ENCODE measurements around the gene SLC35G2.
"Not testable (repeated sequence)": the region's sequence is repeated elsewhere in the genome, so short reads cannot be mapped to it uniquely, and the experiment has no call there.

Gene SLC35G2

DNA sequence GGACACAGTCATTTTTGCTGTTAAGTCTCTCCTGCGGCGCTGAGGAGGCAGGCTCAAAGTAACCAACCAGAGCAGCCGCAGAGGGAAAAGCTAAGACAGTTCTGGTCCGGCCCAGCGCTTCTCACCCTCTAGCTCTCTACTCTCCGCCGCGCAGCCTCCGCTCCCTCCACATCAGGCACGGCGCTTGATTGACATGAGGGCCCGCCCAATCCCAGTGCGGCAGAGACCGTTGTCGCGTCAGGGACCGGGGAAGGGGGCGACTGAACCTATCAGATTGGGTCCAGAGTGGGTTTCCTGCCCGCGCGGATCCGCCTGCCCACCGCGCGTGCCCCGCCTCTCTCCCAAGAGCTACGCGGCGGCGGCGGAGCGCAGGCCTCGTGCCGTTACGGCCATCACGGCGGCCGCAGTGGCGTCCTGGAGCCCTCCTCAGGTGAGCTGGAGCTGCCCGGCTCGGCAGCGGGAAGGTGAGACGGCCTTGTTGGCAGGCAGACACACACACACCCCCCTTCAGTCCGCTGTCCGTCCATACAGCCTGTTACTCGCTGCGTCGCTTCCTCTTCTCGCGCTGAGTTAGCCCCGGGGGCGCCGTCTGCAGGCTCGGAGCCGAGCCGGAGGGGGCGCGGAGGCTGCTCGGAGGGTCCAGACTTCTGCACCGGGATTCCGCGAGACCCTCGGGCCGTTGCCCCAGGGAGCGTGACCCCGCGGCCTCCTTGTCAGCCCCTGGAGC is 43.1 kb downstream of the SLC35G2 start, which contains the start of gene NCK1:
Gene NCK1, plus strand, starts transcription at position 319 of the 727 bp plus-strand sequence. CDS start 65,794 bp downstream, outside the sequence.
- Histone ChIP-seq H3K9me3 (ENCODE audit: low read length) (no peaks in the 10 kb centered on the region), H3K27me3 (ENCODE audit: control insufficient read depth in 1 of 2, insufficient read depth in 2 of 2, low read length in 2 of 2) (no peaks in the 10 kb centered on the region), H3K4me1 (ENCODE audit: insufficient read depth, low read length) (peaks cover 20% of the 10 kb centered on the region), H3K4me3 (ENCODE audit: low read depth in 1 of 2, low read length in 2 of 2) (peak within 1 kb of the TSS; percentile 89 to 95), H3K36me3 (ENCODE audit: insufficient read depth, low read length) (no peaks in the 10 kb centered on the region), H3K27ac (ENCODE audit: low read depth, low read length) (peak within 1 kb of the TSS; percentile 90), H3K9ac (ENCODE audit: low read length) (peak within 1 kb of the TSS; percentile 58)

DNA sequence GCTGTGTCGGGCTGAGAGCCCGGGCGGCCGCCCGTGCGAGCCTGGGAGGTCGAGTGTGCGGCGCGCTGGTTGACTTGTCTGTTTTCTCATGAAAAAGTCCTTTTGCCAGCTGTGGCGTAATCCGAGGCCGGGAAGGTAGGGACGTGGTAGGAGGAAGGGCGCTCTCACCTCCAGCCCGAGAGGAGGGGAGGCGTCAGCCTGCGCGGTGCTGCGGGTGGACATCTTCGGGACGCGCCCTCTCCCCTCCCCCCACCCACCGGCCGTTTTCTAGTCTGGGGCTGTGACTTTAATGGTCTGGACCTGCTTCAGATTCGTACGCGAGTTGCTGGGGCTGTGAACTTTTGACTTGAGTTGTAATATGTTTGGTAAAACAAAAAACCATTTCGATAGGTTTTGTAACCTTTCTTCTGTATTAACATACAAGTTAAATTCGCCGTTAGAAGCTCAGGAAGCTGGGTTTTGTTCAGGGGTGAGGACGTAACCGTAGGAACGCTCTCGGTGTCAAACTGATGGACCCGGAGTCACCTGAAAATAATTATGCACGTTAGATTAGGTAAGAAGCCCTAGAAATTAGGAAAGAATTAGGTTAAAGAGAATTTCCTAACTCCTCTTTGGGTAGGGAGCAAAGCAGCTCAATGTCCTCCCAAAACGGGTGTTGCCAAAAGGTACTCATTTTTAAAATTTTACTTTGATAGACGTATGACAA is 43.8 kb downstream of the SLC35G2 start:
- peak overlapping the region; percentile 89 to 95 for H3K4me3 ChIP-seq (ENCODE audit: low read depth in 1 of 2, low read length in 2 of 2)
- H3K27me3 ChIP-seq (ENCODE audit: control insufficient read depth in 1 of 2, insufficient read depth in 2 of 2, low read length in 2 of 2) = no peaks in the 10 kb centered on the region
- H3K27ac ChIP-seq (ENCODE audit: low read depth, low read length) = peak overlapping the region; percentile 90
- H3K4me1 ChIP-seq (ENCODE audit: insufficient read depth, low read length) = peaks cover 20% of the 10 kb centered on the region
- H3K36me3 ChIP-seq (ENCODE audit: insufficient read depth, low read length) = no peaks in the 10 kb centered on the region
- H3K9me3 ChIP-seq (ENCODE audit: low read length) = no peaks in the 10 kb centered on the region
- peak overlapping the region; percentile 56 for H3K9ac ChIP-seq (ENCODE audit: low read length)

DNA sequence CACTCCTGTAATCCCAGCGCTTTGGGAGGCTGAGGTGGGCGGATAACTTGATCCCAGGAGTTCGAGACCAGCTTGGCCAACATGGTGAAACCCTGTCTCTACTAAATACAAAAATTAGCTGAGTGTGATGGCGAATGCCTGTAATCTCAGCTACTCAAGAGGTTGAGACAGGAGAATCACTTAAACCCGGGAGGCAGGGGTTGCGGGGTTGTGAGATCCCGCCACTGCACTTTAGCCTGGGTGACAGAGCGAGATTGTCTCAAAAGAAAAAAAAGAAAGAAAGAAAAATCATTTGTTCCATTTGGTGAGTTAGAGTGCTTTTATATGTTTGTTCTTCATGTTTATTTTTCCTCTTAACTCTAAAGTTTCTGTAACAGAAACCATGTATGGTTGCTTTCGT is 50.4 kb downstream of the SLC35G2 start:
- no peak overlapping the region for H3K9ac ChIP-seq (ENCODE audit: low read length)
- no peak overlapping the region for H3K4me3 ChIP-seq (ENCODE audit: low read depth in 1 of 2, low read length in 2 of 2)
- no peaks in the 10 kb centered on the region for H3K9me3 ChIP-seq (ENCODE audit: low read length)
- no peak overlapping the region for H3K27ac ChIP-seq (ENCODE audit: low read depth, low read length)
- no peaks in the 10 kb centered on the region for H3K36me3 ChIP-seq (ENCODE audit: insufficient read depth, low read length)
- H3K27me3 ChIP-seq (ENCODE audit: control insufficient read depth in 1 of 2, insufficient read depth in 2 of 2, low read length in 2 of 2) = no peaks in the 10 kb centered on the region
- H3K4me1 ChIP-seq (ENCODE audit: insufficient read depth, low read length) = no peaks in the 10 kb centered on the region

DNA sequence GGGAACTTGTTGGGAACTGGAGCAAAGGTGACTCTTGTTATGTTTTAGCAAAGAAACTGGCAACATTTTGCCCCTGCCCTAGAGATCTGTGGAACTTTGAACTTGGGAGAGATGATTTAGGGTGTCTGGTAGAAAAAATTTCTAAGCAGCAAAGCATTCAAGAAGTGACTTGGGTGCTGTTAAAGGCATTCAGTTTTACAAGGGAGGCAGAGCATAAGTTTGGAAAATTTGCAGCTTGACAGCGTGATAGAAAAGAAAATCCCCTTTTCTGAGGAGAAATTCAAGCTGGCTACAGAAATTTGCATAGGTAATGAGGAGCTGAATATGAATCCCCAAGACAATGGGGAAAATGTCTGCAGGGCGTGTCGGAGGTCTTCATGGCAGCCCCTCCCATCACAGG is 53.3 kb downstream of the SLC35G2 start:
- H3K9ac ChIP-seq (ENCODE audit: low read length); H3K9me3 ChIP-seq (ENCODE audit: low read length); H3K36me3 ChIP-seq (ENCODE audit: insufficient read depth, low read length); H3K27me3 ChIP-seq (ENCODE audit: control insufficient read depth in 1 of 2, insufficient read depth in 2 of 2, low read length in 2 of 2); H3K27ac ChIP-seq (ENCODE audit: low read depth, low read length); H3K4me3 ChIP-seq (ENCODE audit: low read depth in 1 of 2, low read length in 2 of 2); H3K4me1 ChIP-seq (ENCODE audit: insufficient read depth, low read length): not testable (repeated sequence)

DNA sequence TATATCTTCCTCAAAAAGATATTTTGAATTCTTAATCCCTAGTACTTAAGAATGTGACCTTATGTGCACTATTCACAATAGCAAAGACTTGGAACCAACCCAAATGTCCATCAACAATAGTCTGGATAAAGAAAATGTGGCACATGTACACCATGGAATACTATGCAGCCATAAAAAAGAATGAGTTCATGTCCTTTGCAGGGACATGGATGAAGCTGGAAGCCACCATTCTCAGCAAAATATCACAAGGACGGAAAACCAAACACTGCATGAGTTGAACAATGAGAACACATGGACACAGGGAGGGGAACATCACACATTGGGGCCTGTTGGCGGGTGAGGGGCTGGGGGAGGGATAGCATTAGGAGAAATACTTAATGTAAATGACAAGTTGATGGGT is 60.6 kb downstream of the SLC35G2 start:
- not testable (repeated sequence) for H3K4me3 ChIP-seq (ENCODE audit: low read depth in 1 of 2, low read length in 2 of 2); H3K9ac ChIP-seq (ENCODE audit: low read length); H3K27me3 ChIP-seq (ENCODE audit: control insufficient read depth in 1 of 2, insufficient read depth in 2 of 2, low read length in 2 of 2); H3K36me3 ChIP-seq (ENCODE audit: insufficient read depth, low read length); H3K27ac ChIP-seq (ENCODE audit: low read depth, low read length); H3K9me3 ChIP-seq (ENCODE audit: low read length)
- H3K4me1 ChIP-seq (ENCODE audit: insufficient read depth, low read length) = peaks cover 13% of the 10 kb centered on the region

DNA sequence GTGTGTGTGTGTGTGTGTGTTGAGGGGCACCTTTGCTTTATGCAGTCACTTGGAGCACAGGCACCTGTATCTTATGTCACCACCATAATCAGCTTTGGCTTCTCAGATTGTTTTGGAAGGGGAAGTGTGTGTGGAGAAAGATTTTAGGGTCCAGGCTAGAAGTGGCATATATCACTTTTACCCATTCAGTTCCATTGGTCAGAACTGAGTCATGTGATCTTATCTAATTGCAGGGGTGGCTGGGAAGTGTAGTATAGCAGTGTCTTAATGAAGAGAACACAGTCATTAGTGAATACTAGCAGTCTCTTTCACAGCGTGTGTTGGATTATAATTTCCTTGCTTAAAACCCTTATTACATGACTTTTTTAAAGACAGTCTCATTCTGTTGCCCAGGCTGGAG is 63.6 kb downstream of the SLC35G2 start:
- H3K9me3 ChIP-seq (ENCODE audit: low read length) = no peaks in the 10 kb centered on the region

DNA sequence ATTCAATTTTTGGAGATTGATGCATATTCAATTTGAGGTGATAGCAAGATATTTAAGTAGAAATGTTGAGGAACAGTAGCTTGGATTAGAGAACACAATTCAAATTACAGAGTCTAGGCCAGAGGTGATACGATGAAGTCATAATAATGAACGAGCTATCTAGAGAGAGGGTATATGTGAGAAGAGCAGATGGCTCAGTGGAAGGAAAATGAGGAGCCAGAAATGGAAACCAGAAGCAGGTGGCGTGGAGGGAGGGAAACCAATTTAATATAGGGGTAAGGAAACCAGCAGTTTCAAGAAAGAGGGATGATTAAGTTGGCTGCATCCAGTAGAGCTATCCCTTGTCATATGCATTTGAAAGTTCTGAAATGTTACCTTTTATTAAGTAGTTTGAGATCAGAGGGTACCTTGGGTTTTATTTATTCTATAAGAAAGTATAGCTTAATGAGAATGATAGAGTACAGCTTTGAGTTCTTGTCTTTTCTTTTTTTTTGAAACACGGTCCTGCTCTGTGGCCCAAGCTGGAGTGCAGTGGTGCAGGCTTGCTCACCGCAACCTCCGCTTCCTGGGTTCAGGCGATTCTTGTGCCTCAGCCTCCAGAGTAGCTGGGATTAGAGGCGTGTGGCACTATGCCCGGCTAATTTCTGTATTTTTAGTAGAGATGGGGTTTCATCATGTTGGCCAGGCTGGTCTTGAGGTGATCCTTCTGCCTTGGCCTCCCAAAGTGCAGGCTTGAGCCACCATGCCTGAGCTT is 65.2 kb downstream of the SLC35G2 start:
- Histone ChIP-seq H3K36me3 (ENCODE audit: insufficient read depth, low read length) (no peaks in the 10 kb centered on the region), H3K9me3 (ENCODE audit: low read length) (no peaks in the 10 kb centered on the region), H3K27me3 (ENCODE audit: control insufficient read depth in 1 of 2, insufficient read depth in 2 of 2, low read length in 2 of 2) (no peaks in the 10 kb centered on the region), H3K9ac (ENCODE audit: low read length) (no peak overlapping the region), H3K4me3 (ENCODE audit: low read depth in 1 of 2, low read length in 2 of 2) (no peak overlapping the region), H3K4me1 (ENCODE audit: insufficient read depth, low read length) (peaks cover 22% of the 10 kb centered on the region), H3K27ac (ENCODE audit: low read depth, low read length) (no peak overlapping the region)

More for the DNA sequence above, 63.6 kb downstream of the SLC35G2 start:
- no peaks in the 10 kb centered on the region for H3K27me3 ChIP-seq (ENCODE audit: control insufficient read depth in 1 of 2, insufficient read depth in 2 of 2, low read length in 2 of 2)
- no peaks in the 10 kb centered on the region for H3K36me3 ChIP-seq (ENCODE audit: insufficient read depth, low read length)
- peaks cover 22% of the 10 kb centered on the region for H3K4me1 ChIP-seq (ENCODE audit: insufficient read depth, low read length)
- H3K4me3 ChIP-seq (ENCODE audit: low read depth in 1 of 2, low read length in 2 of 2) = no peak overlapping the region
- no peak overlapping the region for H3K27ac ChIP-seq (ENCODE audit: low read depth, low read length)
- H3K9ac ChIP-seq (ENCODE audit: low read length) = no peak overlapping the region

DNA sequence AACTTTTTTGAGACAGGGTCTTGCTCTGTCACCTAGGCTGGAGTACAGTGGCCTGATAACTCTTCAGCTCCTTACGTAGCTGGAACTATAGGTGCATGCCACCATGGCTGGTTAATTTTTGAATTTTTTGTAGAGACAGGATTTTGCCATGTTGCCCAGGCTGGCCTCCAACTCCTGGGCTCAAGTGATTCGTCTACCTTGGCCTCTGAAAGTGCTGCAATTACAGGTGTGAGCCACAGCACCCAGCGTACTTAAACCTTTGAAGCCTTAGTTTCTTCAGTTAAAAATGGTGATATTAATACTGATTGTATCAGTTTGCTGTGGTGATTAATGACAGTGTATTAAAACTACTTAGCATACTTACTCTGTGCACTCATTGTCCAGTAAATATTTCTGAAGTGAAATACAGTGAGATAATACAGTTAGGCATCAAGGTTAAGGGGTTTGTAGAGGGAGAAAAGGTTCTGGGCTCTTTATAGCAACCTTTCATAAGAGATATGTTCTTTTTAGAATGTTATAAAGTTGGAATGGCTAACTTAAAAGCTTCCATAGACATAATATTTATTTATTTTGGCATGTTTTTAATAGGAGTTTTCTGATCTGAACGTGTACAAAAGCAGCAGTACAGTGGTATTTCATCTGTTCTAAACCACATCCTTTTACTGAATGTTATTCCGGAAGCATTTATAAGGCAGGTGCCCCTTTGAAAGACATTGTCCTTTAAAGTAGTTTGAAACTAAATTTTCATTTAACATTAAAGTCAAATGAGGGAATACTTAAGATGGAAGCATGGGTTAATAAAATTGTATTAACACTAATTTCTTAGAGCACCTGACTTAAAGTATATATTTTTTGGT is 66.7 kb downstream of the SLC35G2 start:
- Histone ChIP-seq H3K27me3 (ENCODE audit: control insufficient read depth in 1 of 2, insufficient read depth in 2 of 2, low read length in 2 of 2) (no peaks in the 10 kb centered on the region), H3K4me3 (ENCODE audit: low read depth in 1 of 2, low read length in 2 of 2) (no peak overlapping the region), H3K27ac (ENCODE audit: low read depth, low read length) (no peak overlapping the region)

DNA sequence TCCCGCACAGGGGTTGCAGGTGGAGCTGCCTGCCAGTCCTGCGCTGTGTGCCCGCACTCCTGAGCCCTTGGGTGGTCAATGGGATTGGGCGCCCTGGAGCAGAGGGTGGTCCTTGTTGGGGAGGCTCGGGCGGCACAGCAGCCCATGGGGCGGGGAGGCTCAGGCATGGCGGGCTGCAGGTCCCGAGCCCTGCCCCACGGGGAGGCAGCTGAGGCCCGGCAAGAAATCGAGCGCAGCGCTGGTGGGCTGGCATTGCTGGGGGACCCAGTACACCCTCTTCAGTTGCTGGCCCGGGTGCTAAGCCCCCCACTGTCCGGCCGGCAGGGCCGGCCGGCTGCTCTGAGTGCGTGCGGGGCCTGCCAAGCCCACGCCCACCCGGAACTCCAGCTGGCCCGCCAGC is 71.0 kb downstream of the SLC35G2 start:
- H3K36me3 ChIP-seq (ENCODE audit: insufficient read depth, low read length) = no peaks in the 10 kb centered on the region
- H3K27ac ChIP-seq (ENCODE audit: low read depth, low read length) = no peak overlapping the region
- peaks cover 9% of the 10 kb centered on the region for H3K4me1 ChIP-seq (ENCODE audit: insufficient read depth, low read length)
- H3K9me3 ChIP-seq (ENCODE audit: low read length) = no peaks in the 10 kb centered on the region
- no peaks in the 10 kb centered on the region for H3K27me3 ChIP-seq (ENCODE audit: control insufficient read depth in 1 of 2, insufficient read depth in 2 of 2, low read length in 2 of 2)
- H3K4me3 ChIP-seq (ENCODE audit: low read depth in 1 of 2, low read length in 2 of 2) = no peak overlapping the region
- H3K9ac ChIP-seq (ENCODE audit: low read length) = no peak overlapping the region

More for the DNA sequence above, 66.7 kb downstream of the SLC35G2 start:
- Histone ChIP-seq H3K9me3 (ENCODE audit: low read length) (no peaks in the 10 kb centered on the region), H3K36me3 (ENCODE audit: insufficient read depth, low read length) (no peaks in the 10 kb centered on the region), H3K9ac (ENCODE audit: low read length) (no peak overlapping the region), H3K4me1 (ENCODE audit: insufficient read depth, low read length) (peaks cover 22% of the 10 kb centered on the region)

DNA sequence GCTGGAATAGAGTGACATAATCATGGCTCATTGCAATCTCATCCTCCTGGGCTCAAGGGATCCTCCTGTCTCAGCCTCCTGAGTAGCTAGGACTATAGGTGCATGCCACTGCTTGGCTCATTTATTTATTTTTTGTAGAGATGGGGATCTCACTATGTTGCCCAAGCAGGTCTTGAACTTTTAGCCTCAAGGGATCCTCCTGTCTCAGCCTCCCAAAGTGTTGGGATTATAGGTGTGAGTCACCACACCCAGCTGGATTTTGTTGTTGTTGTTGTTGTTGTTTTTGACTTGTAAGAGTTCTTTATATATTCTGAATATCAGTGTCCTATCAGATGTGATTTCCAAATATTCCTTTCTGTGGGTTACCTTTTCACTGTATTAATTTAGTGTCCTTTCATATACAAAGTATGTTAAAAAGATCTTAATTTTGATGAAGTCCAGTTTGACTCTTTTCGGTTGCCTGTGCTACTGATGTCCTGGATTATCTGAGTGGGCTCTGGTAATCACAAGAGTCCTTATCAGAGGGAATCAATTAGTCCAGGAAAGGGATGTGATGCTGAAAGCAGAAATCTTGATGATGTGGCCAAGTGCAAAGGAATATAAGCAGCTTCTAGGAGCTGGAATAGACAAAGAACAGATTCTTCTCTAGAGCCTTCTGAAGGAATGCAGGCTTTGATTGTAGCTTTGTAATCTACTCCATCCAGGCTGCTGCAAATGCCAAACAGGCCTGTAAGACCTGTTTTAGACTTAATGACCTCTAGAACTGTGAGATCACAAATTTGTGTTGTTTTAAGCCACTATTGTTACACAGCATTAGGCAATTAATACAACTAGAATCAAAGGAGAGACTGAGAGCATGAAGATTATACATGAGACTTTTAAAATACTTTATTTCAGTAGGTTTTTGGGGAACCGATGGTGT is 73.3 kb downstream of the SLC35G2 start:
- H3K27me3 ChIP-seq (ENCODE audit: control insufficient read depth in 1 of 2, insufficient read depth in 2 of 2, low read length in 2 of 2) = no peaks in the 10 kb centered on the region
- no peaks in the 10 kb centered on the region for H3K9me3 ChIP-seq (ENCODE audit: low read length)
- no peak overlapping the region for H3K27ac ChIP-seq (ENCODE audit: low read depth, low read length)
- H3K4me3 ChIP-seq (ENCODE audit: low read depth in 1 of 2, low read length in 2 of 2) = no peak overlapping the region
- H3K36me3 ChIP-seq (ENCODE audit: insufficient read depth, low read length) = no peaks in the 10 kb centered on the region
- H3K9ac ChIP-seq (ENCODE audit: low read length) = no peak overlapping the region
- no peaks in the 10 kb centered on the region for H3K4me1 ChIP-seq (ENCODE audit: insufficient read depth, low read length)

Data from muscle layer of colon (tissue), 2 donors.